ENCODE measurements around the gene ACVR2A. TPM values are rescaled to one million over a fixed set of nuclear protein-coding genes. Genes with fewer than 3 reads are reported as not detected.

Gene ACVR2A
- total RNA-seq, 1 experiment from 2014 or later: 13.4 TPM

DNA sequence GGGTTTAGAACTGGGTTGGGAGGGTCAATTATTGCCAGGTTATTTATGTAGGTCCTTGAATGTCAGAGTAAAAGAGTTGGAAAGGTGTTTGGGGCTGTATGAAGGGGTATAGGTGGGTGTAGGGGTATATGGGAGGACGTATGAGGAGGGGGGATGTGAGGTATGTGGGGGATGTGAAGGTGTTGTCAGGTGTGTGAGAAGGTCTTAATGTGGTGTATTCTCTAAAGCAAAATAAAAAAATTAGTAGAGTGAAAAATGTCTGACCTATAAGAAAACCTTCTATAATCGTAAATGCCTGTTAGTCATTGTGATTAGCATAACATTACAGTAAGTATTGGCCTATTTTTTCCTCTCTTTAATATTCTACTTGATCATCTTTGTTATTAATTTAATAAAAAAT is 25.1 kb downstream of the ACVR2A start:
- 100% methylated on average over 1 of the region's 2 CpGs for WGBS (ENCODE audit: extremely low coverage, insufficient read length, low lambda C conversion rate)
- no peak overlapping the region for H3K4me2 ChIP-seq (ENCODE audit: insufficient read depth, insufficient read length, low read length)
- H3T11ph ChIP-seq (ENCODE audit: low read length): no peak overlapping the region
- H2BK15ac ChIP-seq (ENCODE audit: low read depth, low read length): no peak overlapping the region
- peaks cover 13% of the 10 kb centered on the region; the same call in 1 of the 2 replicates for H3K79me2 ChIP-seq (ENCODE audit: insufficient read depth, low read length)
- no peak overlapping the region for H3K14ac ChIP-seq (ENCODE audit: insufficient read depth, low read length)
- H3K9ac ChIP-seq (ENCODE audit: extremely low read depth, insufficient read length, low read length): no peak overlapping the region
- peaks cover 10% of the 10 kb centered on the region; the same call in 1 of the 2 replicates for H3K4me1 ChIP-seq (ENCODE audit: insufficient read depth, low read length)
- no peaks in the 10 kb centered on the region for H4K20me1 ChIP-seq (ENCODE audit: control insufficient read depth, insufficient read depth, insufficient read length)
- H2BK120ac ChIP-seq (ENCODE audit: low read depth, low read length, poor library complexity, severe bottlenecking): no peak overlapping the region
- H3K23ac ChIP-seq (ENCODE audit: insufficient read length, low read depth, low read length): no peak overlapping the region
- TF ChIP-seq CTCF (conservative IDR thresholded peaks at IDR 0.05): no peak
- H3K4me1 Mint-ChIP-seq: peaks cover 13 to 18% of the 10 kb centered on the region in 2 experiments
- no peaks in the 10 kb centered on the region for H3K9me3 ChIP-seq (ENCODE audit: control insufficient read depth, low read depth, low read length)
- no peaks in the 10 kb centered on the region for H3K27me3 Mint-ChIP-seq (ENCODE audit: low read depth)
- H4K91ac ChIP-seq (ENCODE audit: insufficient read length, low read depth, low read length): no peak overlapping the region
- DNase-seq: no peak
- H3K4me3 Mint-ChIP-seq: no peak overlapping the region; a peak in 1 of 5 replicates
- peaks cover 9% of the 10 kb centered on the region for H3K79me1 ChIP-seq (ENCODE audit: insufficient read depth, low read depth, low read length, poor library complexity, severe bottlenecking)
- no peak overlapping the region for H2AK5ac ChIP-seq (ENCODE audit: insufficient read length, low read length)
- H2BK5ac ChIP-seq (ENCODE audit: insufficient read length, low read length): no peak overlapping the region
- H3K4ac ChIP-seq (ENCODE audit: low read depth, low read length): no peak overlapping the region
- no peak overlapping the region for H3K18ac ChIP-seq (ENCODE audit: insufficient read length, low read depth, low read length)
- H4K8ac ChIP-seq (replicated peaks; ENCODE audit: insufficient read length, low read depth, low read length): no peak overlapping the region
- H3K27ac ChIP-seq (ENCODE audit: insufficient read length, low read depth, low read length): no peak overlapping the region
- H2BK12ac ChIP-seq (ENCODE audit: insufficient read length, low read depth, low read length): no peak overlapping the region
- H2AFZ ChIP-seq (ENCODE audit: low read length): no peak overlapping the region
- H3K23me2 ChIP-seq (ENCODE audit: insufficient read length, low read depth, low read length, poor library complexity, severe bottlenecking): no peaks in the 10 kb centered on the region
- no peak overlapping the region for H4K5ac ChIP-seq (ENCODE audit: insufficient read length, low read depth, low read length)
- H3K9me3 Mint-ChIP-seq: no peaks in the 10 kb centered on the region
- H3K36me3 Mint-ChIP-seq (ENCODE audit: insufficient read depth in 1 of 3, low read depth in 3 of 3): no peaks in the 10 kb centered on the region
- peak overlapping the region; percentile 16 to 81 (median 53); a peak in 4 of 7 replicates for H3K27ac Mint-ChIP-seq
- H3K27me3 ChIP-seq (ENCODE audit: insufficient read depth, low read length): no peaks in the 10 kb centered on the region
- H2BK20ac ChIP-seq (ENCODE audit: low read depth, low read length, poor library complexity, severe bottlenecking): no peak overlapping the region
- no peak overlapping the region for H3K56ac ChIP-seq (ENCODE audit: insufficient read length, low read depth, low read length)

All from H9 (cell line).